GM18861 (cell line): ENCODE results near the gene RASGRP3.

Source experiments
- ATAC-seq: cut with Tn5 transposase; IDR thresholded peaks from one replicate; pipeline ENCODE4 v1.9.1; 2021; ENCODE audit not compliant: unreplicated experiment

The RASGRP3 gene

GRCh38 chr2:33573657-33574056 lies 97.2 kb downstream of the RASGRP3 start:
- no peak for ATAC-seq

GRCh38 chr2:33577084-33577483 lies 100.6 kb downstream of the RASGRP3 start:
- no peak for ATAC-seq

- ATAC-seq = no peak
These were observed 101.2 kb downstream of the RASGRP3 start for GRCh38 chr2:33577668-33578067.

GRCh38 chr2:33579227-33579626 lies 102.8 kb downstream of the RASGRP3 start:
- no peak for ATAC-seq

GRCh38 chr2:33581872-33582271 lies 105.4 kb downstream of the RASGRP3 start:
- no peak for ATAC-seq

- ATAC-seq = no peak
These were observed 106.9 kb downstream of the RASGRP3 start for GRCh38 chr2:33583194-33583938.

- ATAC-seq = no peak
These were observed 110.3 kb downstream of the RASGRP3 start for GRCh38 chr2:33586766-33587165.

- no peak for ATAC-seq
These were observed 111.8 kb downstream of the RASGRP3 start for GRCh38 chr2:33588232-33588631.

GRCh38 chr2:33589444-33589843 lies 113.0 kb downstream of the RASGRP3 start:
- ATAC-seq = no peak

- ATAC-seq = no peak
These were observed 118.9 kb downstream of the RASGRP3 start for GRCh38 chr2:33595385-33595784.

- no peak for ATAC-seq
These were observed 120.6 kb downstream of the RASGRP3 start for GRCh38 chr2:33597026-33597425.

GRCh38 chr2:33598561-33599174 lies 122.2 kb downstream of the RASGRP3 start:
- peak; percentile 53 for ATAC-seq

GRCh38 chr2:33599175-33599942 lies 122.9 kb downstream of the RASGRP3 start, which contains the start of gene FAM98A:
TSS of gene FAM98A (minus strand) at chr2:33599299. CDS start at chr2:33599221, 78 bp downstream.
- peak; percentile 86 for ATAC-seq

- no peak for ATAC-seq
These were observed 123.4 kb downstream of the RASGRP3 start for GRCh38 chr2:33599943-33600192.

GRCh38 chr2:33602201-33602830 lies 125.9 kb downstream of the RASGRP3 start:
- no peak for ATAC-seq

GRCh38 chr2:33603416-33603815 lies 127.0 kb downstream of the RASGRP3 start:
- ATAC-seq = no peak

- ATAC-seq = no peak
These were observed 128.6 kb downstream of the RASGRP3 start for GRCh38 chr2:33605056-33605455.

- no peak for ATAC-seq
These were observed 129.7 kb downstream of the RASGRP3 start for GRCh38 chr2:33606100-33606499.

GRCh38 chr2:33606622-33607021 lies 130.2 kb downstream of the RASGRP3 start:
- no peak for ATAC-seq

- no peak for ATAC-seq
These were observed 130.8 kb downstream of the RASGRP3 start for GRCh38 chr2:33607251-33607721.

GRCh38 chr2:33607905-33608304 lies 131.5 kb downstream of the RASGRP3 start:
- ATAC-seq = no peak
